Osteocyte (in vitro differentiated cells): ENCODE data around the gene SPINT2. TPM values are rescaled to one million over a fixed set of nuclear protein-coding genes. Genes with fewer than 3 reads are reported as not detected.

Source experiments
- DNase-seq: peaks from one replicate; pipeline ENCODE4 v3.0.0; 2021; ENCODE audit warnings: mixed read lengths; ENCODE audit not compliant: unreplicated experiment; ENCODE audit errors: extremely low spot score
- H3K27ac Mint-ChIP-seq: one replicate; pipeline ENCODE4 v1.8.0; 2021; ENCODE audit warnings: mild to moderate bottlenecking, mixed read lengths; ENCODE audit not compliant: unreplicated experiment
- H3K27me3 Mint-ChIP-seq: one replicate; pipeline ENCODE4 v1.8.0; 2021; ENCODE audit warnings: mixed read lengths; ENCODE audit not compliant: unreplicated experiment
- H3K36me3 Mint-ChIP-seq: one replicate; pipeline ENCODE4 v1.8.0; 2021; ENCODE audit warnings: mixed read lengths; ENCODE audit not compliant: unreplicated experiment
- H3K4me1 Mint-ChIP-seq: one replicate; pipeline ENCODE4 v1.8.0; 2021; ENCODE audit warnings: mixed read lengths; ENCODE audit not compliant: unreplicated experiment
- H3K4me3 Mint-ChIP-seq: one replicate; pipeline ENCODE4 v1.8.0; 2021; ENCODE audit warnings: mild to moderate bottlenecking, moderate library complexity, mixed read lengths; ENCODE audit not compliant: unreplicated experiment
- H3K9me3 Mint-ChIP-seq: one replicate; pipeline ENCODE4 v1.8.0; 2021; ENCODE audit warnings: mixed read lengths; ENCODE audit not compliant: unreplicated experiment
- total RNA-seq: library from RNA; stranded (reverse); gene quantifications from 2 replicates; pipeline ENCODE4 v1.2.1, GENCODE V29; 2021
- TF ChIP-seq, protein P1 (sequence below): fragments of 200-600 bp; sonication (generic); IDR thresholded peaks from 2 replicates; pipeline ENCODE4 v1.5.0; 2021; ENCODE audit warnings: antibody characterized with exemption, mild to moderate bottlenecking, moderate library complexity

Gene SPINT2
- total RNA-seq, 1 donor from 2014 or later = 30.4 TPM

DNA sequence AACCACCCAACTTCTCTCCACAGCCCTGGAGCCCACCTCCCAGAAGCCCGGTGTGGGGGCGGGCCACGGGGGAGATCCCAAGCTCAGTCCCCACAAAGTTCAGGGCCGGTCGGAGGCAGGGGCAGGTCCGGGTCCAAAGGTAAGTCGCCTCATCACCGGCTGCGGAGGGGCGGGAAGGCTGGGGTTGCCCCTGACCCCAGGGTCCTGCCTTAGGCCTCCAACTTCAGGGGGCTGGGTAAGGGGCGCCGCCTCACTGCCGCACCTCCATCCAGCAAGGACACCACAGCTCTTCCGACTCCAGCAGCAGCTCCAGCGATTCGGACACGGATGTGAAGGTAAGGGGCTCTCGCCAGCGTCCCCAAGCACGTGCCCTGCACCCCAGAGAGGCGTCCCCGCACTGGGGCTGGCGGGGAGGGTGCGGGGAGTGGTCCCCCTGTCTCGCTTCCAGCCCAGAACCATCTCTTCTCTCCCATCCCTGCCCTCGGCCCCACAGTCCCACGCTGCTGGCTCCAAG, 40.0 kb downstream of the SPINT2 start:
- no peak overlapping the region for H3K27ac Mint-ChIP-seq
- TF ChIP-seq, protein P1, sequence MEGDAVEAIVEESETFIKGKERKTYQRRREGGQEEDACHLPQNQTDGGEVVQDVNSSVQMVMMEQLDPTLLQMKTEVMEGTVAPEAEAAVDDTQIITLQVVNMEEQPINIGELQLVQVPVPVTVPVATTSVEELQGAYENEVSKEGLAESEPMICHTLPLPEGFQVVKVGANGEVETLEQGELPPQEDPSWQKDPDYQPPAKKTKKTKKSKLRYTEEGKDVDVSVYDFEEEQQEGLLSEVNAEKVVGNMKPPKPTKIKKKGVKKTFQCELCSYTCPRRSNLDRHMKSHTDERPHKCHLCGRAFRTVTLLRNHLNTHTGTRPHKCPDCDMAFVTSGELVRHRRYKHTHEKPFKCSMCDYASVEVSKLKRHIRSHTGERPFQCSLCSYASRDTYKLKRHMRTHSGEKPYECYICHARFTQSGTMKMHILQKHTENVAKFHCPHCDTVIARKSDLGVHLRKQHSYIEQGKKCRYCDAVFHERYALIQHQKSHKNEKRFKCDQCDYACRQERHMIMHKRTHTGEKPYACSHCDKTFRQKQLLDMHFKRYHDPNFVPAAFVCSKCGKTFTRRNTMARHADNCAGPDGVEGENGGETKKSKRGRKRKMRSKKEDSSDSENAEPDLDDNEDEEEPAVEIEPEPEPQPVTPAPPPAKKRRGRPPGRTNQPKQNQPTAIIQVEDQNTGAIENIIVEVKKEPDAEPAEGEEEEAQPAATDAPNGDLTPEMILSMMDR = no peak
- H3K4me3 Mint-ChIP-seq = no peak overlapping the region
- H3K36me3 Mint-ChIP-seq = peaks cover 8% of the 10 kb centered on the region
- H3K27me3 Mint-ChIP-seq = no peaks in the 10 kb centered on the region
- DNase-seq = no peak
- H3K9me3 Mint-ChIP-seq = no peaks in the 10 kb centered on the region
- H3K4me1 Mint-ChIP-seq = peaks cover 17% of the 10 kb centered on the region

- Mint-ChIP-seq H3K4me3 (no peak overlapping the region), H3K27ac (no peak overlapping the region), H3K36me3 (peaks cover 8% of the 10 kb centered on the region), H3K9me3 (no peaks in the 10 kb centered on the region), H3K4me1 (peaks cover 15% of the 10 kb centered on the region), H3K27me3 (no peaks in the 10 kb centered on the region)
- TF ChIP-seq, protein P1 = no peak
- no peak for DNase-seq
Observed at GRCh38 chr19:38304866-38305429, 40.6 kb downstream of the SPINT2 start.

DNA sequence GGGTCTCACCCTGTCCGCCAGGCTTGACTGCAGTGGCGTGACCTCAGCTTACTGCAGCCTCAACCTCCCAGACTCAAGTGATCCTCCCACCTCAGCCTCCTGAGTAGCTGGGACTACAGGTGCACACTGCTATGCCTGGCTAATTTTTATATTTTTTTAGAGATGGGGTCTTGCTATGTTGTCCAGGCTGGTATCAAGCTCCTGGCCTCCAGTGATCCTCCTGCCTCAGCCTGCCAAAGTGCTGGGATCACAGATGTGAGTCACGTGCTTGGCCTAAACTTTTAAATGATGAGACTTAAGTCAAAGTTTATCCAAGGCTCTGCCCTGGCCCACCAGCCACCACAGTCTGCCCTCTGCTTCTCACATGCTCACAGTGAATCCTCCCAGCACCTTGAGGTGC, 41.9 kb downstream of the SPINT2 start:
- H3K4me3 Mint-ChIP-seq = no peak overlapping the region
- no peaks in the 10 kb centered on the region for H3K27me3 Mint-ChIP-seq
- TF ChIP-seq, protein P1 = no peak
- H3K27ac Mint-ChIP-seq = no peak overlapping the region
- H3K9me3 Mint-ChIP-seq = no peaks in the 10 kb centered on the region
- H3K36me3 Mint-ChIP-seq = peaks cover 8% of the 10 kb centered on the region
- DNase-seq = no peak
- H3K4me1 Mint-ChIP-seq = peaks cover 5% of the 10 kb centered on the region

DNA sequence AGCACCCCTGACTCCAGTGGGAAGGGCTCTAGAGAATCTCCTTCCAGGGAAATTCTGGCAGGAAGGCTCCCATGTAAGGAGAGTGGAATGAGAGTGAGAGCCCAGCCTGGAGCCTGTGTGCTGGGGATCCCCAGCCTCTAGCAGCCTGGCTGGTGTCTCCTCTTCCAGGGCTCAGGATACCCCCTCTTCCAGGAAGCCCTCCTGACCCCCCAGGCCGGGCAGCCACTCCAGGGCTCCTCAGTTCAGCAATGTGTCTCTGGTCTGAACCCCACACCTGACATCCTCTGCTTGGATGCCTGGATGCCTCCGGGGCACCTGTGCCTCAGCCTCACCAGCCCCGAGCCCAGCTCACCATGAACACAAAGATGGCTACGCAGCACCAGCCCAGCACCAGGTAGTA, 42.7 kb downstream of the SPINT2 start:
- Mint-ChIP-seq H3K4me3 (no peak overlapping the region), H3K27me3 (no peaks in the 10 kb centered on the region), H3K4me1 (peaks cover 2% of the 10 kb centered on the region), H3K9me3 (no peaks in the 10 kb centered on the region), H3K27ac (no peak overlapping the region), H3K36me3 (peaks cover 8% of the 10 kb centered on the region)
- TF ChIP-seq, protein P1 = no peak
- no peak for DNase-seq

GRCh38 chr19:38307597-38307996, 43.2 kb downstream of the SPINT2 start:
- TF ChIP-seq, protein P1 = no peak
- Mint-ChIP-seq H3K27me3 (no peaks in the 10 kb centered on the region), H3K27ac (no peak overlapping the region), H3K4me1 (peaks cover 2% of the 10 kb centered on the region), H3K36me3 (peaks cover 8% of the 10 kb centered on the region), H3K4me3 (no peak overlapping the region), H3K9me3 (no peaks in the 10 kb centered on the region)
- no peak for DNase-seq
